DND-41 (cell line): ENCODE data around the gene AIPL1.

ENCODE experiments used
- EZH2 ChIP-seq: IDR thresholded peaks from 3 replicates; pipeline ENCODE4 v1.6.1; 2012; ENCODE audit warnings: borderline replicate concordance, low read depth, mild to moderate bottlenecking, moderate library complexity, low read length, inconsistent platforms; ENCODE audit not compliant: severe bottlenecking
- TF ChIP-seq, protein P1 (sequence below): IDR thresholded peaks from 2 replicates; pipeline ENCODE4 v1.5.1; 2012; ENCODE audit warnings: borderline replicate concordance, low read length, moderate library complexity, mild to moderate bottlenecking; ENCODE audit not compliant: poor library complexity, severe bottlenecking; ENCODE audit errors: extremely low read depth

DNA sequence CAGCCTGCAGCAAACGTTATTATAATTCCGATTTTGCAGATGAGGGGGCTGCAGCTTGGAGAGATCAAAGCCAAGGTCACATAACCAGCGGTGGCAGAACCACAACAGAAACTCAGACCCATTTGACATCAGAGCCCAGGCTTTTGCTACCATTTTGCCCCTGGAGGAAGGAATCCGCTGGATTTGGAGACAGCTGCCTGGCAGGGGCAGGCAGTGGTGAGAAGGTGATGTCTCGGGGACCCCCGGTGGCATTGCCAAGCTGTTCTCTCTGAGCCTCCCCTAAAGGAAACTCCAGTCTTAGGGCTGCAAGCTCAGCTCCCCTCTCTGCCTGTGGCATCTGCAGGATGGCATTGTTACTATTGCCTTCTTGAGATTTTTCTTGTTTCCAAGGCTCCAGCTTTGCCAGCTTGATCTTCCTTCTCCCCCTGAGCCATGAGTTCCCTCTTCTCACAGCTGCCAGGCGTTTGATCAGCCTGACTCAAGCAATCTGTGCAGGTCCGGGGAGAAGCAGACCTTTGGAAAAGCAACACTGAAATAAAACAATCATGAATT, 40.8 kb downstream of the AIPL1 start:
- TF ChIP-seq, protein P1, sequence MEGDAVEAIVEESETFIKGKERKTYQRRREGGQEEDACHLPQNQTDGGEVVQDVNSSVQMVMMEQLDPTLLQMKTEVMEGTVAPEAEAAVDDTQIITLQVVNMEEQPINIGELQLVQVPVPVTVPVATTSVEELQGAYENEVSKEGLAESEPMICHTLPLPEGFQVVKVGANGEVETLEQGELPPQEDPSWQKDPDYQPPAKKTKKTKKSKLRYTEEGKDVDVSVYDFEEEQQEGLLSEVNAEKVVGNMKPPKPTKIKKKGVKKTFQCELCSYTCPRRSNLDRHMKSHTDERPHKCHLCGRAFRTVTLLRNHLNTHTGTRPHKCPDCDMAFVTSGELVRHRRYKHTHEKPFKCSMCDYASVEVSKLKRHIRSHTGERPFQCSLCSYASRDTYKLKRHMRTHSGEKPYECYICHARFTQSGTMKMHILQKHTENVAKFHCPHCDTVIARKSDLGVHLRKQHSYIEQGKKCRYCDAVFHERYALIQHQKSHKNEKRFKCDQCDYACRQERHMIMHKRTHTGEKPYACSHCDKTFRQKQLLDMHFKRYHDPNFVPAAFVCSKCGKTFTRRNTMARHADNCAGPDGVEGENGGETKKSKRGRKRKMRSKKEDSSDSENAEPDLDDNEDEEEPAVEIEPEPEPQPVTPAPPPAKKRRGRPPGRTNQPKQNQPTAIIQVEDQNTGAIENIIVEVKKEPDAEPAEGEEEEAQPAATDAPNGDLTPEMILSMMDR: no peak
- TF ChIP-seq EZH2: no peak
